Neural cell (in vitro differentiated cells): ENCODE data around the gene RELL2. TPM values are rescaled to one million over a fixed set of nuclear protein-coding genes. Genes with fewer than 3 reads are reported as not detected.

Experiments used
- H2AFZ ChIP-seq: fragments of 200-600, 300-800 bp; sonication (generic), shearing (Covaris generic); 2 replicates; pipeline ENCODE4 v1.6.0; 2014; ENCODE audit warnings: low read depth, mild to moderate bottlenecking, antibody characterized with exemption, low read length, moderate library complexity
- H3F3A ChIP-seq: fragments of 200-600 bp; shearing (Covaris generic); 2 replicates; pipeline ENCODE4 v1.6.1; 2016; ENCODE audit warnings: mild to moderate bottlenecking, moderate library complexity, mixed read lengths, antibody characterized with exemption, low read length; ENCODE audit not compliant: insufficient read depth, poor library complexity, severe bottlenecking
- H3K27ac ChIP-seq: fragments of 200-600, 300-800 bp; sonication (generic), shearing (Covaris generic); 2 replicates; pipeline ENCODE4 v1.5.1; 2014; ENCODE audit warnings: mild to moderate bottlenecking, low read length, moderate library complexity
- H3K27me3 ChIP-seq: fragments of 300-800, 200-600 bp; sonication (generic), shearing (Covaris generic); 2 replicates; pipeline ENCODE4 v1.6.0; 2014; ENCODE audit warnings: mild to moderate bottlenecking, low read depth, low read length, moderate library complexity; ENCODE audit not compliant: insufficient read depth
- H3K36me3 ChIP-seq: fragments of 300-800, 200-600 bp; sonication (generic), shearing (Covaris generic); 2 replicates; pipeline ENCODE4 v1.5.1; 2014; ENCODE audit warnings: mild to moderate bottlenecking, antibody characterized with exemption, low read length, moderate library complexity; ENCODE audit not compliant: insufficient read depth
- H3K4me2 ChIP-seq: fragments of 300-800, 200-600 bp; sonication (generic), shearing (Covaris generic); 2 replicates; pipeline ENCODE4 v1.6.0; 2014; ENCODE audit warnings: mild to moderate bottlenecking, low read length
- H3K4me3 ChIP-seq: fragments of 300-800, 200-600 bp; sonication (generic), shearing (Covaris generic); 2 replicates; pipeline ENCODE4 v1.5.1; 2014; ENCODE audit warnings: mild to moderate bottlenecking, low read length, moderate library complexity
- H3K79me2 ChIP-seq: fragments of 200-600 bp; shearing (Covaris generic); replicated peaks from 2 replicates; pipeline ENCODE4 v1.6.0; 2014; ENCODE audit warnings: mild to moderate bottlenecking, low read length, moderate library complexity; ENCODE audit not compliant: insufficient read depth
- H3K9ac ChIP-seq: fragments of 300-800, 200-600 bp; sonication (generic), shearing (Covaris generic); 2 replicates; pipeline ENCODE4 v1.6.1; 2016; ENCODE audit warnings: mild to moderate bottlenecking, low read length, mixed read lengths
- H3K9me2 ChIP-seq: fragments of 200-600 bp; shearing (Covaris generic); 2 replicates; pipeline ENCODE4 v1.6.1; 2016; ENCODE audit warnings: mild to moderate bottlenecking, low read length, mixed read lengths; ENCODE audit not compliant: insufficient read depth
- H3K9me3 ChIP-seq: fragments of 200-600, 300-800 bp; sonication (generic), shearing (Covaris generic); 2 replicates; pipeline ENCODE4 v1.6.1; 2016; ENCODE audit warnings: mild to moderate bottlenecking, mixed run types, low read length, moderate library complexity, mixed read lengths
- H4K20me1 ChIP-seq: fragments of 200-600 bp; shearing (Covaris generic); 2 replicates; pipeline ENCODE4 v1.6.1; 2016; ENCODE audit warnings: mild to moderate bottlenecking, mixed run types; ENCODE audit not compliant: insufficient read depth
- CTCF ChIP-seq: fragments of 450-650 bp; IDR thresholded peaks from 2 replicates; pipeline ENCODE4 v1.5.1; 2014; ENCODE audit warnings: antibody characterized with exemption, mild to moderate bottlenecking, moderate library complexity; ENCODE audit not compliant: poor library complexity, severe bottlenecking
- EP300 ChIP-seq: fragments of 450-650 bp; conservative IDR thresholded peaks from 2 replicates; pipeline ENCODE4 v1.6.1; 2014; ENCODE audit warnings: antibody characterized with exemption, mild to moderate bottlenecking, moderate library complexity; ENCODE audit not compliant: poor library complexity, severe bottlenecking
- EZH2 ChIP-seq: fragments of 200-600, 300-800 bp; shearing (Covaris generic), sonication (generic); IDR thresholded peaks from 2 replicates; pipeline ENCODE4 v1.6.1; 2014; ENCODE audit warnings: antibody characterized with exemption, low read length, borderline replicate concordance, mild to moderate bottlenecking; ENCODE audit not compliant: insufficient read depth, poor library complexity, severe bottlenecking
- MXI1 ChIP-seq: fragments of 450-650 bp; conservative IDR thresholded peaks from 2 replicates; pipeline ENCODE4 v1.6.1; 2014; ENCODE audit warnings: antibody characterized with exemption, mild to moderate bottlenecking; ENCODE audit not compliant: poor library complexity, severe bottlenecking
- POLR2AphosphoS5 ChIP-seq: IDR thresholded peaks from 2 replicates; pipeline ENCODE4 v1.6.1; 2012
- RAD21 ChIP-seq: fragments of 450-650 bp; conservative IDR thresholded peaks from 2 replicates; pipeline ENCODE4 v1.6.1; 2014; ENCODE audit warnings: antibody characterized with exemption, mild to moderate bottlenecking, moderate library complexity
- REST ChIP-seq: IDR thresholded peaks from 2 replicates; pipeline ENCODE4 v1.6.1; 2012; ENCODE audit warnings: borderline replicate concordance
- SMC3 ChIP-seq: fragments of 450-650 bp; conservative IDR thresholded peaks from 2 replicates; pipeline ENCODE4 v1.6.1; 2014; ENCODE audit warnings: antibody characterized with exemption, mild to moderate bottlenecking, moderate library complexity; ENCODE audit not compliant: poor library complexity
- TAF1 ChIP-seq: IDR thresholded peaks from 2 replicates; pipeline ENCODE4 v1.6.1; 2012; ENCODE audit warnings: low read depth
- polyA plus RNA-seq: library from polyadenylated mRNA; depleted of rRNA; stranded (reverse); fragments of >200 nt; gene quantifications from 2 replicates; pipeline ENCODE4 v1.2.3, GENCODE V29; 2014

The RELL2 gene
- polyA plus RNA-seq, 1 donor from 2014 or later, result 44.9 TPM

- TF ChIP-seq MXI1 (no peak), REST (no peak), EZH2 (no peak), SMC3 (no peak), CTCF (no peak), RAD21 (no peak), TAF1 (no peak), POLR2AphosphoS5 (no peak), EP300 (no peak)
- Histone ChIP-seq H3K4me3 (no peak overlapping the region), H3K9ac (no peak overlapping the region), H3K79me2 (no peaks in the 10 kb centered on the region), H3K9me3 (no peaks in the 10 kb centered on the region), H2AFZ (no peak overlapping the region), H3K27me3 (no peaks in the 10 kb centered on the region), H3K4me2 (no peak overlapping the region), H3K9me2 (no peaks in the 10 kb centered on the region), H3F3A (no peaks in the 10 kb centered on the region), H3K36me3 (no peaks in the 10 kb centered on the region), H3K27ac (no peak overlapping the region), H4K20me1 (no peaks in the 10 kb centered on the region)
Measured at GRCh38 chr5:141665995-141666940, 29.5 kb downstream of the RELL2 start.

DNA sequence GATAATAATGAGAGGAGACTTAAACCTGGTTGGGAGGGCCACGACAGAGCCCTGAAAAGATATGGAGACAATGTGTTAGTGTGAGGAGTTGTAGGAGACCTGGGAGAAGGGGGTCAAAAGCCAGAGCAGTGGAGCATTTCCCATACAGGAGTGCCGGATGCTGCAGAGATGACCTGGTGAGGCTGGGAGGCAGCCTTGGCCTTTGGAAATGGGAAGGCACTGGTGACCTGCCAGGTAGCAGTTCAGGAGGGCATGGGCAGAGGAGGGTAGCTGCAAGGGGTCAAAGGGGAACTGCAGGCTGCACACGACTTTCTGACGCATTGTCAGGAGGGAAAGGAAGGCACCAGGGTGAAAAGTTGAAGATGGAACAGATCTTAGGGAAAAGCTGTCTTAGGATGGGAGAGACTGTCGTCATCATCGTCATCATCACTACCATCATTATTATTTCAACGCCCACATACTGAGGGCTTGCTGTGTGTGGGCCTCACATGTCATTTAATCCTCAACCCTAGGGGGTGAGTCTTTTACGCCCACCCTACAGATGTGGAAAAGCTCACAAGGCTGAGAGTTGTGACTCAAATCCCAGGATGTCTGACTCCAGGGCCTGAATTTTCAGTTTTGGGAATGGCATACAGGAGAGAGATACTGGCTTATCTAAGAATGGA is 31.9 kb downstream of the RELL2 start:
- no peaks in the 10 kb centered on the region for H3K9me2 ChIP-seq
- H4K20me1 ChIP-seq, result no peaks in the 10 kb centered on the region
- no peak overlapping the region for H3K4me3 ChIP-seq
- H3K9me3 ChIP-seq, result no peaks in the 10 kb centered on the region
- no peak overlapping the region for H2AFZ ChIP-seq
- no peaks in the 10 kb centered on the region for H3K27me3 ChIP-seq
- H3F3A ChIP-seq, result no peaks in the 10 kb centered on the region
- H3K27ac ChIP-seq, result no peak overlapping the region
- no peaks in the 10 kb centered on the region for H3K36me3 ChIP-seq
- TF ChIP-seq MXI1 (no peak), TAF1 (no peak), POLR2AphosphoS5 (no peak), RAD21 (no peak), EP300 (no peak), SMC3 (no peak), CTCF (no peak), EZH2 (no peak), REST (no peak)
- H3K79me2 ChIP-seq, result no peaks in the 10 kb centered on the region
- H3K9ac ChIP-seq, result no peak overlapping the region
- H3K4me2 ChIP-seq, result no peak overlapping the region
